HG03159 (cell line): ENCODE results near the gene MATCAP1.

ENCODE experiments used
- ATAC-seq: cut with Tn5 transposase; IDR thresholded peaks from one replicate; pipeline ENCODE4 v1.9.1; 2021; ENCODE audit warnings: mild to moderate bottlenecking, moderate library complexity; ENCODE audit not compliant: unreplicated experiment

Gene MATCAP1

DNA sequence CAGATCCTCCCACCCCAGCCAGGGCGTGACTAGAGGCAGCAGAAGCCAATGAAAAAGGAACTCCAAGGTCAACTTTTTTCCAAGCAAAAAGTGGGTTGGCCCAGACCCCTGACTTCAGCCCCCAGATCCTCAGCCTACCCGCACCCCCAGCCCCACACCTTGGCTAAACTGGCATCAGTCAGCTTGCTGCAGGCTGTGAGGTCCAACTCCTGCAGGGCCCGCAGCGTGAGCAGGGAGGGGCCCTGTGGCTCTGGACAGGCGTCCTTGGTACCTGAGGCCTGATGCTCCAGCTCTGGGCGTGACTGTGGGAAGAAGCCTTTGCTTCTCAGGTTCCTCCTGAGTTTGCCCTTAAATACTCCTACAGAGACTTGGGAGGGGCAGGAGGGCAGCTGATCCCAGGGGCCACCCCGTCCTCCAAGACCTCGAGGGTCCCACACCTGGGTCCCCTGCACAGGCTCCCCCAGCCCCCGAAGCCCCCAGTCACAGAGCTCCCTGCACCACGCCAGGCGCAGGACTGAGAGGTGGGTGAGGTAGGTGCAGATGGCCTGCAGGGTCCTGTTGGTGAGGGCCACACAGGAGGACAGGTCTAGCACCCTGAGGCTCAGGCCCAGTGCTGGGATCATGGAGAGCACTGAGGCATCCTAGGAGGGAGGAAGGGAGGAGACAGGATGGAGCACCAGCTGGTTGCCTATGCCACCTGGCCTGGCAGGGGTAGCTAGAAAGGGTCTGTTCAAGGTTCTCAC lies 24.6 kb upstream of the MATCAP1 start:
- no peak for ATAC-seq

DNA sequence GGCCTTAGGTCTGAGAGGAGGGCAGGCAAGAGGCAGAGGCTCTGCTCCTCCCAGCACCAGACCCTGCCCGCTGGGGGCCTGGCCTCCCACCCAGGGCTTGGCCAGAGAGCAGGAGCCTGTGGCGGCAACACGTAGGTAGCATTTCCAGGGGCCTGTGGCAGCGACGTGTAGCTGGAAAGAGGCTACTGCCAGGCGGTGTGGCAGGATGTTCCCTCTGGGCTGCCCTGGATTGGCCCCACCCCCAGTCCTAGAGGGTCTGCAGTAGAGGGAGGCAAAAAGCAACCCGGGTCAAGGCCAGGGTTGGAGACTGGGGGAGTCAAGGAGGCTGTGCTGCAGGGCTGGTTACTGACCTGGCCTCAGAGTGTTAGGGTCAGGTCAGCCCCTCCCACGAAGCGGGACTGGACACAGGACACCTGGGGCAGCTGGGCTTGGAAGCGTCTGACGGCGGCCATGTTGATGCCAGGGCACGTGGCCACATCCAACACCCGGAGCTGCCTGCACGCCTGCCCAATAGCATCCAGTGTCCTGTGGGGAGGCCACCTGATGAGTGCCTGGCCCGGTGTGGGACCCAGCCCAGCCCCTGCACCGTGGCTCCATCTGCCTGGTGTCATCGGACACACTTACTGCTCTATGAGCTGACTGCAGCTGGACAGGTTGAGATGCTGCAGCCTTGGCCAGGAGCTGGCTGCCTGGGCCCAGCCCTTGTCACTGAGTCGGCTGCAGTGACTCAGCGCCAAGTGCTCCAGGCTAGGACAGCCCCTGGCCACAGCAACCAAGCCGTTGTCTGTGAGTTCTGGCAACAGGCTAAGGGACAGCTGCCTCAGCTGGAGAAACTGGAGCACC lies 23.7 kb upstream of the MATCAP1 start:
- ATAC-seq, result no peak

- no peak for ATAC-seq
These were observed 23.1 kb upstream of the MATCAP1 start for GRCh38 chr16:67206838-67207248.

GRCh38 chr16:67206129-67206837 lies 22.5 kb upstream of the MATCAP1 start:
- ATAC-seq, result no peak

DNA sequence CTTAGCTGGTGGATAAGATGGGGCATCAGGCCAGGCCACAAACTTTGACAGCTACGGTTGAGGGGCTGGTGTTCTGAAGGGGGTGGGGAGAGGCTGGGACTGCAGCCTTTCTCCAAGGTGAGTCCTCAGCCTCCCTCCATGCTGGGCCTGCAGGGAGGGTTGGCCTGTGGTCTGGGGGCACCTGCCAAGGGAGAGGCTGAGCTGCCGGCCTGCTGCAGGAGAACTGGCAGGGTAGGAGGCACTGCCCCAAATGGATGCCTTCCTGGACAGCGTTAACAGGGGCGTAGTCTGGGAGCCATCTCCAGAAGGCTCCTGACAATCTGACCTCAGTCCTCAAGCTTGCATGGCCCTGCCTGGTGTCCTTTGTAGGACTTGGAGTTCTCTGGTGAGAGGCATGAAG lies 20.3 kb upstream of the MATCAP1 start:
- no peak for ATAC-seq

DNA sequence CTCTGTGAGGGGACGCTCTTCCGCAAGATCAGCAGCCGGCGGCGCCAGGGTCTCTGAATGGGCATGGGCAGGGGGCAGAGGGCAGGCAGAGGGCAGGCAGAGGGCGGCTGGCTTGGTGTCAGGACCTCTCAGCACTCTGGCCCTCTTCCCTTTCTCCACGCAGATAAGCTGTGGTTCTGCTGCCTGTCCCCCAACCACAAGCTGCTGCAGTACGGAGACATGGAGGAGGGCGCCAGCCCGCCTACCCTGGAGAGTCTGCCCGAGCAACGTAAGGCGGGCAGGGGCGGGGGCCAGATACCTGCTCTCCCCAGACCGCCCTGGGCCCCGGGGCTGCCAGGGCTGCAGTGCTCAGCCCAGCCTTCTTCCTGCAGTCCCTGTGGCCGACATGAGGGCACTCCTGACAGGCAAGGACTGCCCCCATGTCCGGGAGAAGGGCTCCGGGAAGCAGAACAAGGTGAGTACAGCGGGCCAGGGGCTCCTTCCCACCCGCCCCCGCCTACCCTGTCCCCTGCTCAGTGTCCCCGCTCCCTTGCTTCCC lies 19.3 kb upstream of the MATCAP1 start:
- ATAC-seq, result no peak

- ATAC-seq, result no peak
These were observed 18.7 kb upstream of the MATCAP1 start for GRCh38 chr16:67202426-67202825.

- no peak for ATAC-seq
These were observed 17.9 kb upstream of the MATCAP1 start for GRCh38 chr16:67201411-67202345.

GRCh38 chr16:67200491-67200890 lies 16.7 kb upstream of the MATCAP1 start:
- no peak for ATAC-seq

GRCh38 chr16:67199808-67200198 lies 16.0 kb upstream of the MATCAP1 start:
- no peak for ATAC-seq

DNA sequence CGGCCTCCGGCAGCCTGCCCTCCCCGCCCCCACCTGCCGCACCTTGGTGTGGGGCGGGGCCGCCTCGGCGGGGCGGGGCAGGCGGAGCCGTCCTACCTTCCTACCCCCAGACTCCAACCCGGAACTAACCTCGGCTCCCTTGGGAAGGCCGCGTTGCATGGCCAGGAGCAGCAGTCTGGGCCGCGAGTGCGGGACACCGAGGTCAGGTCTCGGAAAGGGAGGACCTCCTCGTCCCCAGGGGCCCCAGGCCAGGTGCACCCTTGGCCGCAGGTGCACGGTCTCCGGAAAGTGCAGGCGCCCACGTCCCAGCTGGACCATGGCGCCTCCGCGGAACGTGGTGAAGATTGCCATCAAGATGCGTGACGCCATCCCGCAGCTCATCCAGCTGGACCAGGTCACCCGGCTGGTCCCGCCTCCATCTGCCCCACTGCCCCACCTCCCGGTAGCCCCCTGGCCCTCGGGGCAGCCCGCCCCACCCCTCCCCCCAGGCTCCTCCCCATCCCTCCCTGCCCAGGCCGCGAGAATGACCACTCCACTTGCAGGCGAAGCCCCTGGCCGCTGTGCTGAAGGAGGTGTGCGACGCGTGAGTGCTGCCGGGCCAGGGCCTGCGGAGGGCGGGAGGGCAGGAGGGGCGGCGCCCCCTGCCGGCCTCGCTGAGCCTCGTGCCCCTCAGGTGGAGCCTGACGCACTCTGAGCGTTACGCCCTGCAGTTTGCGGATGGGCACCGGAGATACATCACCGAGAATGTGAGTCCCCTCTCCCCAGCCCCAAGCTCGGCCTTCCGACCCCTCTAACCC lies 15.4 kb upstream of the MATCAP1 start, which contains the start of gene ELMO3:
Gene ELMO3, plus strand, starts transcription at position 121 of the 797 bp plus-strand sequence. Its CDS starts 196 bp downstream, at position 317.
- ATAC-seq, result no peak

DNA sequence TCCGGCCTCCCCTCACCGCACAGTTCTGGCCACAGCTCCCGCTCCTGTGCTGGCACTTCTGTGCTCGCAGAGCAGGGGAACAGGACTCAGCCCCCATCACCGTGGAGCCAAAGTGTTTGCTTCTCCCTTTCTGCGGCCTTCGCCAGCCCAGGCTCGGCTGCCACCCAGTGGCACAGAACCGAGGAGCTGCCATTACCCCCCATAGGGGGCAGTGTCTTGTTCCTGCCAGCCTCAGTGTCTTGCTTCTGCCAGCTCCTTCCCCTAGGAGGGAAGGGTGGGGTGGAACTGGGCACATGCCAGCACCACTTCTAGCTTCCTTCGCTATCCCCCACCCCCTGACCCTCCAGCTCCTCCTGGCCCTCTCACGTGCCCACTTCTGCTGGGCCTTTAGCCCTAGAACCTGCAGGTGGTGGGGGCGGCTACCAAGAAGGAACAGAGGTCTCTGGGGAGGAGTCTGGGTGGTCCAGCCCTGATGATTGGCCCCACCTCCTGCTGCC lies 14.5 kb upstream of the MATCAP1 start:
- ATAC-seq, result no peak

DNA sequence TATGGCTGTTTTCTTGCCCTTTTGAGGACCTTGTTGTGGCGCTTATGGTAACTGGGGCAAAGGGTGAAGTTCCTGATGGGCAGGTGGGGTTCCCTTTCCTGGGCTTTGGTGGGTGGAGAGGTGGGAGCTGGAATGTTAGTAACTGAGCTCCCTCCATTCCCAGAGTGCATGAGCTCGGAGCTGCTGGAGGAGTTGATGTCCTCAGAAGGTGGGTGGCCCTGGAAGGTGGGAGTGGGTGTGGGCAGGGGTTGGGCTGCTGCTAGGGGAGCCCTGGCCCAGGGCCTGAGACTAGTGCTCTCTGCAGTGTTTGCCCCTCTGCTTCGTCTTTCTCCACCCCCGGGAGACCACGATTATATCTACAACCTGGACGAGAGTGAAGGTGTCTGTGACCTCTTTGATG lies 13.9 kb upstream of the MATCAP1 start:
- ATAC-seq, result no peak

GRCh38 chr16:67196881-67197280 lies 13.1 kb upstream of the MATCAP1 start:
- no peak for ATAC-seq

DNA sequence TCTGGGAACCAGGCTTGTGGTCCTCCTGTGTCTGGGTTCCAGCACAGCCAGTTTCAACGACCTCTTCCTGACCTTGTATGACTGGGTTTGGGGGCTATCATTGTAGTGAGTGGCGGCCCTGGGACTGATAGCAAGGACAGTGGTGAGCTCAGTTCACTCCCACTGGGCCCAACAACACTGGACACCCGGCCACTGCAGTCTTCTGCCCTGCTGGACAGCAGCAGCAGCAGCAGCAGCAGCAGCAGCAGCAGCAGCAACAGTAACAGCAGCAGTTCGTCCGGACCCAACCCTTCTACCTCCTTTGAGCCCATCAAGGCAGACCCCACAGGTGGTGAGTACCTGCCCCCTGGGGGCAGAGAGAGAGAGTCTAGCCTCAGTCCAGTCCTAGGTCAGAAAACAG lies 11.9 kb upstream of the MATCAP1 start:
- ATAC-seq, result no peak

DNA sequence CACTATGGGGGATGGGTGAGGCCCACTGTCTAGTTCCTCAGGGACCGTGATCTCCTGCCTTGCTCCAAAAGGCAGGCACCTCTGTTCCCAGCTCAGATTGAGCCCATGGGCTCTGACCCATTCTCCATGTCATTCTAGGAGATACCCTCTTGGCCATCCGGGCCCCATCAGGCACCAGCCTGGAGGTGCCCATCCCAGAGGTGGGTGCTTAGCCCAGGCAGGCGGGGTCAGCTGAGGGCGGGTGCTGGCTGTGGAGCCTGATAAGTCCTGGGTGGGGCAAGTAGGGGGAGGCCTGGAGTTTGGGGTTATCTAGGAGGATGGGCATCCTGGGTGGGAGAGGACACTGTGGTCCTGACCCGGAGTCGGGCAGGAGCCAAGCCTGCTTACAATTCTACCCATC lies 10.5 kb upstream of the MATCAP1 start:
- no peak for ATAC-seq

GRCh38 chr16:67193536-67193935 lies 9.8 kb upstream of the MATCAP1 start:
- ATAC-seq, result no peak

GRCh38 chr16:67192781-67193361 lies 9.1 kb upstream of the MATCAP1 start:
- no peak for ATAC-seq
